ENCODE data around the gene TMEM129. TPM values are rescaled to one million over a fixed set of nuclear protein-coding genes. Genes with fewer than 3 reads are reported as not detected.

Gene TMEM129
- total and polyA plus RNA-seq, 7 donors, result 11.8 to 43.6 (median 31.6) TPM

DNA sequence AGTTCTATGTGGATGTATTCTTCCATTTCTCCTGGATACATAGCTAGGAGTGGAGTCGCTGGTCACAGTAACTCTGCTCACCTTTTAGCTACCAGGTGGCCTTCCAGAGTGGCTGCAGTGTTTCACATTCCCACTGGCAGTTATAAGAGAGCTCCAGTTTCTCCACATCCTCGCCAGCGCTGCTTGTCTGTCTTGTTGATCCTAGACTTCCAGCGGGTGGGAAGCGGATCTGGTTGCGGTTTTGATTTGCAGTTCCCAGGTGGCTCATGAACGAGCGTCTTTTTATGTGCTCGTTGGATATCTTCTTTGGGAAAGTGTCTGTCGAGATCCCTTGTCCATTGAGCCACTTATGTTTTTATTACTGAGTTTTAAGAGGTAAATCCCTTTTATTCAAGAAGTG is 11.8 kb upstream of the TMEM129 start:
- Histone ChIP-seq H3K27me3 (ENCODE audit: insufficient read depth in 3 of 3, low read length in 2 of 3) (no peaks in the 10 kb centered on the region), H3K4me3 (no peak overlapping the region), H3K27ac (no peak overlapping the region), H3K36me3 (ENCODE audit: insufficient read depth in 1 of 2, low read depth in 1 of 2) (peaks cover 4 to 72% of the 10 kb centered on the region in 2 donors), H3K4me1 (no peaks in the 10 kb centered on the region), H3K9me3 (no peaks in the 10 kb centered on the region)
- 81 to 84% (median 83%) methylated on average over 10 of the region's 10 CpGs for WGBS, 3 donors
- ATAC-seq, result no peak
- intact Hi-C loops (cut with DNase I), result no loop called here
- TF ChIP-seq, protein P1, sequence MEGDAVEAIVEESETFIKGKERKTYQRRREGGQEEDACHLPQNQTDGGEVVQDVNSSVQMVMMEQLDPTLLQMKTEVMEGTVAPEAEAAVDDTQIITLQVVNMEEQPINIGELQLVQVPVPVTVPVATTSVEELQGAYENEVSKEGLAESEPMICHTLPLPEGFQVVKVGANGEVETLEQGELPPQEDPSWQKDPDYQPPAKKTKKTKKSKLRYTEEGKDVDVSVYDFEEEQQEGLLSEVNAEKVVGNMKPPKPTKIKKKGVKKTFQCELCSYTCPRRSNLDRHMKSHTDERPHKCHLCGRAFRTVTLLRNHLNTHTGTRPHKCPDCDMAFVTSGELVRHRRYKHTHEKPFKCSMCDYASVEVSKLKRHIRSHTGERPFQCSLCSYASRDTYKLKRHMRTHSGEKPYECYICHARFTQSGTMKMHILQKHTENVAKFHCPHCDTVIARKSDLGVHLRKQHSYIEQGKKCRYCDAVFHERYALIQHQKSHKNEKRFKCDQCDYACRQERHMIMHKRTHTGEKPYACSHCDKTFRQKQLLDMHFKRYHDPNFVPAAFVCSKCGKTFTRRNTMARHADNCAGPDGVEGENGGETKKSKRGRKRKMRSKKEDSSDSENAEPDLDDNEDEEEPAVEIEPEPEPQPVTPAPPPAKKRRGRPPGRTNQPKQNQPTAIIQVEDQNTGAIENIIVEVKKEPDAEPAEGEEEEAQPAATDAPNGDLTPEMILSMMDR (IDR thresholded peaks at IDR 0.05), result no peak
- no peak for DNase-seq

GRCh38 chr4:1731180-1731579 is 10.1 kb upstream of the TMEM129 start:
- no peaks in the 10 kb centered on the region for H3K4me1 ChIP-seq
- H3K27me3 ChIP-seq (ENCODE audit: insufficient read depth in 3 of 3, low read length in 2 of 3), result no peaks in the 10 kb centered on the region
- no peak overlapping the region for H3K27ac ChIP-seq
- intact Hi-C loops (cut with DNase I), result no loop called here
- 93 to 96% (median 94%) methylated on average over 10 of the region's 10 CpGs for WGBS, 3 donors
- TF ChIP-seq, protein P1 (IDR thresholded peaks at IDR 0.05), result no peak
- ATAC-seq (no peak), DNase-seq (no peak)
- H3K9me3 ChIP-seq, result no peaks in the 10 kb centered on the region
- no peak overlapping the region for H3K4me3 ChIP-seq
- peaks cover 4 to 62% of the 10 kb centered on the region in 2 donors for H3K36me3 ChIP-seq (ENCODE audit: insufficient read depth in 1 of 2, low read depth in 1 of 2)

DNA sequence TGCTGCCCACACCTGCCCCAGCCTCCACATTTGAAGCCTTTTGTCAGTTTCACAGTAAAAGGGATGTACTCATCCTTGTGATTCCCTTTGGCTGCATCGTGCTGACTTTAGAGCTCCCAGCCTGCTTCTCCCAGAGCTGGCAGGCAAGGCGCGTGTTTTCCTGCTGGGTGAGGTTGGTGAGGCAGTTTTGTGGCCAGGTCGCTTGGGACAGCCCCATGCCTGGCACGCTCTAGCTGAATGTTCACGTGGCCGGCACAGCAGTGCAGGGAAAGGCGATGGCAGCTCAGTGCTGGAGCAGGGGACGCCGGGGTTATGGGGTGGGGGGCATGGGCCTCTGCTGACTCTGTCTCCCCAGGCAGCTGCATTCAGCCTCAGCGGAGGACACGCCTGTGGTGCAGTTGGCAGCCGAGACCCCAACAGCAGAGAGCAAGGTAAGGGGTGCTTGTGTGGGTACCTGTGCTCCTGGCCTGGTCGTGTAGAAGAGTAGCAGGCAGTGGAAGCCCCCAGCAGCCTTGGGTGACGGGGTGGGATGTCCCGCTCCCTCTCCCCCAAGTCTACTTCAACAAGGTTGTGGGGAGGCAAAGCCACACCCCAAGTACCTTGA is 9.5 kb upstream of the TMEM129 start:
- TF ChIP-seq, protein P1 (IDR thresholded peaks at IDR 0.05), result no peak
- no peak for DNase-seq
- Histone ChIP-seq H3K9me3 (no peaks in the 10 kb centered on the region), H3K4me3 (no peak overlapping the region), H3K36me3 (ENCODE audit: insufficient read depth in 1 of 2, low read depth in 1 of 2) (peaks cover 4 to 59% of the 10 kb centered on the region in 2 donors), H3K27ac (no peak overlapping the region), H3K27me3 (ENCODE audit: insufficient read depth in 3 of 3, low read length in 2 of 3) (no peaks in the 10 kb centered on the region), H3K4me1 (no peaks in the 10 kb centered on the region)
- WGBS, 3 donors, result 94 to 98% (median 95%) methylated on average over 16 of the region's 16 CpGs
- intact Hi-C loops (cut with DNase I), result no loop called here
- no peak for ATAC-seq

GRCh38 chr4:1728061-1728980 is 7.2 kb upstream of the TMEM129 start:
- H3K4me3 ChIP-seq, result peak overlapping the region; percentile 37
- ATAC-seq, result no peak
- H3K36me3 ChIP-seq (ENCODE audit: insufficient read depth in 1 of 2, low read depth in 1 of 2), result peaks cover 4 to 51% of the 10 kb centered on the region in 2 donors
- H3K27ac ChIP-seq, result no peak overlapping the region
- H3K9me3 ChIP-seq, result no peaks in the 10 kb centered on the region
- peak in 1 of 2 donors; percentile 12 for DNase-seq
- H3K4me1 ChIP-seq, result no peaks in the 10 kb centered on the region
- no peaks in the 10 kb centered on the region for H3K27me3 ChIP-seq (ENCODE audit: insufficient read depth in 3 of 3, low read length in 2 of 3)
- TF ChIP-seq, protein P1 (IDR thresholded peaks at IDR 0.05), result no peak
- WGBS, 3 donors, result 79 to 85% (median 80%) methylated on average over 31 of the region's 31 CpGs
- intact Hi-C loops (cut with DNase I), result loop anchor here in 1 of 2 donors (5.0 kb wide), 1 partner anchor 36 kb away; no protein-coding TSS in a partner anchor

Data from psoas muscle (tissue), 8 donors.